Mucosa of stomach (tissue), 1 donor: ENCODE measurements around the gene CCHCR1.

Experiments
- H3K27me3 ChIP-seq: one replicate; pipeline ENCODE4 v1.7.0; 2013; ENCODE audit warnings: mild to moderate bottlenecking, low read length; ENCODE audit not compliant: control insufficient read depth, insufficient read depth
- H3K36me3 ChIP-seq: one replicate; pipeline ENCODE4 v1.7.0; 2013; ENCODE audit warnings: low read length; ENCODE audit not compliant: control insufficient read depth, insufficient read depth
- H3K4me1 ChIP-seq: one replicate; pipeline ENCODE4 v1.7.0; 2013; ENCODE audit warnings: mild to moderate bottlenecking, low read length; ENCODE audit not compliant: control insufficient read depth, insufficient read depth
- H3K4me3 ChIP-seq: one replicate; pipeline ENCODE4 v1.7.0; 2013; ENCODE audit warnings: low read length
- H3K9ac ChIP-seq: one replicate; pipeline ENCODE4 v1.7.0; 2013; ENCODE audit warnings: mild to moderate bottlenecking, low read length, moderate library complexity
- H3K9me3 ChIP-seq: one replicate; pipeline ENCODE4 v1.7.0; 2013; ENCODE audit warnings: mild to moderate bottlenecking, low read length, moderate library complexity; ENCODE audit not compliant: control insufficient read depth
- donor health status: Pancreatic carcinoma.

Gene CCHCR1

DNA sequence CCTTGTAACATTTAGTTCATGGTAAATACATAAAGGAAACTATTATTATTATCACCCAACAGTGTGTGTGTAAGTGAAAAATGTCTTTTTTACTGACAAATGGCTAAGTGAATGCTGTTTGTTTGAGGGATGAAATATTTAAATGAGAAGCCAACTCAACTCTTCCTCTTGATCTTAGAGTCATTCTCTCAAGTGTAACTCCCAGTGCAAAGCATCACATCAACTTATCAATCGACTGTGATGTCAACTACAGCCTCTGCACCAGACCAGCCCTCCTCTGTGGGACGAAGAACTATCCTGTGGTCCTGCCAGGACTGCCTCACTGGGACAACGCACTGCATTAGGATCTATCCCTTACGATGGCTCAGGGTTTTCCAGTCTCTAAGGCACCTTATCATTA, 50.5 kb downstream of the CCHCR1 start:
- Histone ChIP-seq H3K4me3 (no peak overlapping the region), H3K36me3 (no peaks in the 10 kb centered on the region), H3K9ac (no peak overlapping the region), H3K27me3 (no peaks in the 10 kb centered on the region), H3K4me1 (no peaks in the 10 kb centered on the region), H3K9me3 (no peaks in the 10 kb centered on the region)

DNA sequence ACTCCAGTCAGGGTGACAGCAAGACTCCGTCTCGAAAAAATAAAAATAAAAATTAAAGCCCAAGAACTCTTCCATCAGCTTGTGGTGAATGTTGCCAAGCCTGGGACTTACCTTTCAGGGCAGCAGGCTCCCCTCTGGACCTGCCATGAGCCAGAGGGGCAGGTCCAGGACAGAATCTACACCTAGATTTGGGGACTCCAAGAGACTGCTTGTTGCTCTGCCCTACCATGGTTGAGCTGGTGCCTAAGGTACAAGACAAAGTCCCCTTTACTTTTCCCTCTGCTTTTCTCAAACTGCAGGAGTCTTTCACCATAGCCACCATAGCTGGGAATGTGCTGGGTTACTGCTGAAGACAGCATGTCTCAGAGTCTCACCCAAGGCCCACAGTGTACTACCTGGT, 54.5 kb downstream of the CCHCR1 start:
- no peak overlapping the region for H3K4me3 ChIP-seq
- no peaks in the 10 kb centered on the region for H3K27me3 ChIP-seq
- H3K9ac ChIP-seq = no peak overlapping the region
- no peaks in the 10 kb centered on the region for H3K9me3 ChIP-seq
- no peaks in the 10 kb centered on the region for H3K4me1 ChIP-seq
- no peaks in the 10 kb centered on the region for H3K36me3 ChIP-seq

DNA sequence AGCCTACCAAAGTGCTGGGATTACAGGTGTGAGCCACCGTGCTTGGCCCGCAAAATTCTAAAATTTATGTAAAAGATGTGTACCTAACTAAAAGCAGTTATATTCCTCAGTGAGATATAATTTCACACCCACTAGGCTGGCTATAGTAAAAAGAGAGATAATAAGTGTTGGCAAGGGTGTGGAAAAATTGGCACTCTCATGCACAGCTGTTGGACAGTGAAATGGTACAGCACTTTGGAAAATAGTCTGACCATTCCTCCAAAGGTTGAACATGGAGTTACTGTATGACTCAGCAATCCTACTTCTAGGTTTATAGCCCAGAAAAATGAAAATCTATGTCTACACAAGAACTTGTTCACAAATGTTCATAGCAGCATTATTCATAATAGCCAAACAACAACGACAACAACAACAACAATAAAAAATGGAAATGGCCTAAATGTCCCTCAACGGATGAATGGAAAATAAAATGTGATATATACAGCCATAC, 59.1 kb downstream of the CCHCR1 start:
- Histone ChIP-seq H3K27me3 (no peaks in the 10 kb centered on the region), H3K4me1 (peaks cover 5% of the 10 kb centered on the region), H3K4me3 (no peak overlapping the region), H3K9me3 (no peaks in the 10 kb centered on the region), H3K36me3 (no peaks in the 10 kb centered on the region), H3K9ac (no peak overlapping the region)

DNA sequence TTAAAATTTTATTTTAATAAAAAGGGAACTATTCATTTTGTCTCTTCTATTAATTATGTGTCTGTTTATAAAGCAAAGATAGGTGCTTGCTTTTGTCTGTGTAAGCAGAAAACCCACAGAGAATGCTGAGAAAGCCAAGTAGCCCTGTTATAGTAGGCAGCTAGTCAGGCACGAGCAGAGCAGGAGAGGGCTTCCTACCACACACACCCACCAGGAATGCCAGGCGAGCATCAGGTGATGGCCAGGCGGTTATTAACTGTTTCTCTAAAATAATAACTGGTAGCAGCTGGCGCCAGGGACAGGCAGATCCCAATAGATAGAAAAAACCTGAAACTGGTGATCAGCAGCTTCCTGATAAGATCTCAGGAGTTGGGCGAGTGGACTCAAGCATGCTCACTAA, 60.9 kb downstream of the CCHCR1 start:
- Histone ChIP-seq H3K27me3 (no peaks in the 10 kb centered on the region), H3K36me3 (no peaks in the 10 kb centered on the region), H3K9ac (no peak overlapping the region), H3K4me3 (no peak overlapping the region), H3K9me3 (no peaks in the 10 kb centered on the region), H3K4me1 (peaks cover 8% of the 10 kb centered on the region)

DNA sequence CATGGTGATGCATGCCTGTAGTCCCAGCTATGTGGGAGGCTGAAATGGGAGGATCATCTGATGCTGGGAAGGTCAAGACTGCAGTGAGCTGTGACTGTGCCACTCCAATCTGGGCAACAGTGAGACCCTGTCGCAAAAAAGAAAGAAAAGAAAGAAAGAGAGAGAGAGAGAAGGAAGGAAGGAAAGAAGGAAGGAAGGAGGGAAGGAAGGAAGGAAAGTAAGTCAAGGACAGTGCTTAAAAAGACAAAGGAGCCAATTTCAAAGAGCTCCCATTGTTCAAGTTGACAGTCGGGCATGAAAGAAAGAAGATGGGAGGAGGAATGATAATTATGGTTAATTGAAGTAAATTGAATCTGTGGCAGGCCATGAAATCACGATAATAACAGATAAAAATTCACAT, 61.4 kb downstream of the CCHCR1 start:
- no peak overlapping the region for H3K9ac ChIP-seq
- H3K36me3 ChIP-seq = no peaks in the 10 kb centered on the region
- H3K4me1 ChIP-seq = peaks cover 8% of the 10 kb centered on the region
- no peaks in the 10 kb centered on the region for H3K9me3 ChIP-seq
- no peaks in the 10 kb centered on the region for H3K27me3 ChIP-seq
- H3K4me3 ChIP-seq = no peak overlapping the region

DNA sequence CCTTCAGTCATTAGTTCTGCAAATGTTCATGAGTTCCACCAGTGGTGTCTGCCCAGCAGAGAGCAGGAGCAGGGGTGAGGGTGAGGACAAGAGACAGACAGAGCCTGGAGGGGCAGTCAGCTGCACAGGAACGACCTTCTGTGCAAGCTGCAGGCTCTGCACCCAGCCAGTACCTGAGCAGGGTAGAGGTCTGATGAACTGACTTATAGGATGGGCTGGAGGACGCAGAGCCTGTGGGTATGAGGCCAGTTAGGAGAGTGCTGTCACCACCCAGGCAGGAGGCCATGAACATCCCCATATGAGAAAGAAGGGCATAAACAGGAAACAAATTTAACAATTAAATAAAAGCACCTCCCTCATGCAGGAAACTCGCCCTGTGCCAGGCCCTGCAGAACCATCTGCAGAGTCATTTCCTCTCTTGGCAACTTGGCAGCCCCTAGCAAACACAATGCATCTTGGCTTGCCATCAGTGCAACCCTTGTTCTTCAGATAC, 63.2 kb downstream of the CCHCR1 start:
- Histone ChIP-seq H3K9me3 (no peaks in the 10 kb centered on the region), H3K27me3 (no peaks in the 10 kb centered on the region), H3K36me3 (no peaks in the 10 kb centered on the region), H3K9ac (no peak overlapping the region), H3K4me3 (no peak overlapping the region), H3K4me1 (peaks cover 8% of the 10 kb centered on the region)

DNA sequence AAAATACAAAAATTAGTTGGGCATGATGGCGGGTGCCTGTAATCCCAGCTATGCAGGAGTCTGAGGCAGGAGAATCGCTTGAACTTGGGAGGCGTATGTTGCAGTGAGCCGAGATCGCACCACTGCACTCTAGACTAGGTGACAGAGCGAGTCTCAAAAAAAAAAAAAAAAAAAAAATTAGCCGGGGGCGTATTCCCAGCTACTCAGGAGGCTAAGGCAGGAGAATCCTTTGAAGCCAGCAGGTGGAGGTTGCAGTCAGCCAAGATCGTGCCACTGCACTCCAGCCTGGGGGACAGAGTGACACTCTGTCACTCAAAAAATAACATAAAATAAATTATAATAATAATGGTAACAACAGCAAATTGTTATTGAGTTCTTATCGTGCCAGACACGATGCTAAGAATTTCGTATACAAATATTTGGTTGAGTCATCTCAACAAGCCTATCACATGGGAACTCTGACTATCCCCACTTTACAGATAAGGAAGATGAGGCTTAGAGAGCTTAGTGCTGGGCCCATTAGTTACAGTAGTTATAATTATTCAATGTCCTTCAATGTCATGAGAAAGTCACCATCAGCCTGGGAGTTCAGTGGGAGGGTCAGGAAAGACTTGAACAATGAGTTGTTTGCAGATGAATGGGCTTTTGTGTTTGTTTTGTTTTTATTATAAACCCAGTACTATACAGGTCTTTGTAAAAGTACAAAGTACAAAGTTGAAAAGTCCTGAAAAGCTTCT, 64.7 kb downstream of the CCHCR1 start:
- Histone ChIP-seq H3K4me1 (peaks cover 8% of the 10 kb centered on the region), H3K27me3 (no peaks in the 10 kb centered on the region), H3K4me3 (no peak overlapping the region), H3K36me3 (no peaks in the 10 kb centered on the region), H3K9ac (no peak overlapping the region), H3K9me3 (no peaks in the 10 kb centered on the region)
